Measurements from ENCODE around the gene PNPLA1. TPM values are rescaled to one million over a fixed set of nuclear protein-coding genes. Genes with fewer than 3 reads are reported as not detected.
"Not testable (repeated sequence)": the region's sequence is repeated elsewhere in the genome, so short reads cannot be mapped to it uniquely, and the experiment has no call there.

The PNPLA1 gene
- total RNA-seq, 1 donor: under 0.01 TPM

- no peak overlapping the region for H2AFZ ChIP-seq (ENCODE audit: low read length)
- H3K4me1 ChIP-seq (ENCODE audit: insufficient read depth, low read length): peaks cover 5% of the 10 kb centered on the region
- DNase-seq (ENCODE audit: insufficient read length, low spot score, missing footprints): no peak
- TF ChIP-seq CTCF (IDR thresholded peaks at IDR 0.05; ENCODE audit: extremely low read depth, low read depth, low read length): no peak
- no peak overlapping the region for H3K4me3 ChIP-seq (ENCODE audit: insufficient read depth, low read length)
- peaks cover 70% of the 10 kb centered on the region for H3K27me3 ChIP-seq (ENCODE audit: insufficient read depth, low read length)
- no peaks in the 10 kb centered on the region for H3K9me3 ChIP-seq (ENCODE audit: low read depth, low read length)
- no peaks in the 10 kb centered on the region for H3K36me3 ChIP-seq (ENCODE audit: insufficient read depth, low read length)
- no peak overlapping the region for H3K27ac ChIP-seq (ENCODE audit: low read depth, low read length)
- H4K20me1 ChIP-seq (ENCODE audit: insufficient read depth, low read length): no peaks in the 10 kb centered on the region
- H3K4me2 ChIP-seq (ENCODE audit: insufficient read depth, low read length): no peak overlapping the region
- H3K79me2 ChIP-seq (ENCODE audit: insufficient read depth, low read length): no peaks in the 10 kb centered on the region
These were observed 68.0 kb downstream of the PNPLA1 start for GRCh38 chr6:36337814-36338213.

DNA sequence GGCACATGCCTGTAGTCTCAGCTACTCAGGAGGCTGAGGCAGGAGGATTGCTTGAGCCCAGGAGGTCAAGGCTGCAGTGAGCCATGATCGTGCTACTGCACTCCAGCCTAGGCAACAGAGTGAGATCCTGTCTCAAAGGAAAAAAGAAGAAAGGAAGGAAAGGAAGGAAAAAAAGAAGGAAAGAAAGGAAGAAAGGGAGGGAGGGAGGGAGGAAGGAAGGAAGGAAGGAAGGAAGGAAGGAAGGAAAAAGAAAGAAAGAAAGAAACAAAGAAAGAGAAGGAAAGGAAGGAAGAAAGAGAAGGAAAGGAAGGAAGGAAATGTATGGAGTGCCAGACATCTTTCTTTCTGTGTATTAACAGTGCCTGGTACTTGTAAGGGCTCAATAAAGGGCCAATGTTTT lies 68.4 kb downstream of the PNPLA1 start:
- peaks cover 66% of the 10 kb centered on the region for H3K27me3 ChIP-seq (ENCODE audit: insufficient read depth, low read length)
- not testable (repeated sequence) for DNase-seq (ENCODE audit: insufficient read length, low spot score, missing footprints)

GRCh38 chr6:36339146-36339545 lies 69.3 kb downstream of the PNPLA1 start:
- peaks cover 7% of the 10 kb centered on the region for H3K4me1 ChIP-seq (ENCODE audit: insufficient read depth, low read length)
- H3K79me2 ChIP-seq (ENCODE audit: insufficient read depth, low read length): no peaks in the 10 kb centered on the region
- H3K36me3 ChIP-seq (ENCODE audit: insufficient read depth, low read length): no peaks in the 10 kb centered on the region
- no peak overlapping the region for H3K27ac ChIP-seq (ENCODE audit: low read depth, low read length)
- no peak for TF ChIP-seq CTCF (IDR thresholded peaks at IDR 0.05; ENCODE audit: extremely low read depth, low read depth, low read length)
- peaks cover 57% of the 10 kb centered on the region for H3K27me3 ChIP-seq (ENCODE audit: insufficient read depth, low read length)
- DNase-seq (ENCODE audit: insufficient read length, low spot score, missing footprints): no peak
- no peak overlapping the region for H2AFZ ChIP-seq (ENCODE audit: low read length)
- H3K4me3 ChIP-seq (ENCODE audit: insufficient read depth, low read length): no peak overlapping the region
- H3K4me2 ChIP-seq (ENCODE audit: insufficient read depth, low read length): no peak overlapping the region
- no peaks in the 10 kb centered on the region for H3K9me3 ChIP-seq (ENCODE audit: low read depth, low read length)
- no peaks in the 10 kb centered on the region for H4K20me1 ChIP-seq (ENCODE audit: insufficient read depth, low read length)

More for the DNA sequence above, 68.4 kb downstream of the PNPLA1 start:
- not testable (repeated sequence) for H3K9me3 ChIP-seq (ENCODE audit: low read depth, low read length); H3K79me2 ChIP-seq (ENCODE audit: insufficient read depth, low read length); H2AFZ ChIP-seq (ENCODE audit: low read length); H3K4me2 ChIP-seq (ENCODE audit: insufficient read depth, low read length); H3K4me1 ChIP-seq (ENCODE audit: insufficient read depth, low read length); H3K27ac ChIP-seq (ENCODE audit: low read depth, low read length); H4K20me1 ChIP-seq (ENCODE audit: insufficient read depth, low read length); H3K4me3 ChIP-seq (ENCODE audit: insufficient read depth, low read length); H3K36me3 ChIP-seq (ENCODE audit: insufficient read depth, low read length)

GRCh38 chr6:36340306-36340617 lies 70.4 kb downstream of the PNPLA1 start:
- Histone ChIP-seq H3K27me3 (ENCODE audit: insufficient read depth, low read length) (peaks cover 46% of the 10 kb centered on the region), H3K4me2 (ENCODE audit: insufficient read depth, low read length) (peak overlapping the region; percentile 93)

More at GRCh38 chr6:36340306-36340617, 70.4 kb downstream of the PNPLA1 start:
- TF ChIP-seq CTCF (IDR thresholded peaks at IDR 0.05; ENCODE audit: extremely low read depth, low read depth, low read length): no peak
- Histone ChIP-seq H3K27ac (ENCODE audit: low read depth, low read length) (no peak overlapping the region), H2AFZ (ENCODE audit: low read length) (peak overlapping the region; percentile 97), H4K20me1 (ENCODE audit: insufficient read depth, low read length) (no peaks in the 10 kb centered on the region), H3K4me1 (ENCODE audit: insufficient read depth, low read length) (peaks cover 7% of the 10 kb centered on the region), H3K36me3 (ENCODE audit: insufficient read depth, low read length) (no peaks in the 10 kb centered on the region), H3K79me2 (ENCODE audit: insufficient read depth, low read length) (no peaks in the 10 kb centered on the region), H3K4me3 (ENCODE audit: insufficient read depth, low read length) (peak overlapping the region; percentile 67), H3K9me3 (ENCODE audit: low read depth, low read length) (no peaks in the 10 kb centered on the region)
- no peak for DNase-seq (ENCODE audit: insufficient read length, low spot score, missing footprints)
